GM12801 (cell line): ENCODE data around the gene STX18.

Experiments used
- TF ChIP-seq, protein P1 (sequence below): IDR thresholded peaks from one replicate; pipeline ENCODE4 v1.5.1; 2011; ENCODE audit warnings: control low read depth; ENCODE audit not compliant: insufficient read length; ENCODE audit errors: extremely low read depth

Gene STX18

GRCh38 chr4:4416981-4417380 is 124.9 kb downstream of the STX18 start:
- TF ChIP-seq, protein P1, sequence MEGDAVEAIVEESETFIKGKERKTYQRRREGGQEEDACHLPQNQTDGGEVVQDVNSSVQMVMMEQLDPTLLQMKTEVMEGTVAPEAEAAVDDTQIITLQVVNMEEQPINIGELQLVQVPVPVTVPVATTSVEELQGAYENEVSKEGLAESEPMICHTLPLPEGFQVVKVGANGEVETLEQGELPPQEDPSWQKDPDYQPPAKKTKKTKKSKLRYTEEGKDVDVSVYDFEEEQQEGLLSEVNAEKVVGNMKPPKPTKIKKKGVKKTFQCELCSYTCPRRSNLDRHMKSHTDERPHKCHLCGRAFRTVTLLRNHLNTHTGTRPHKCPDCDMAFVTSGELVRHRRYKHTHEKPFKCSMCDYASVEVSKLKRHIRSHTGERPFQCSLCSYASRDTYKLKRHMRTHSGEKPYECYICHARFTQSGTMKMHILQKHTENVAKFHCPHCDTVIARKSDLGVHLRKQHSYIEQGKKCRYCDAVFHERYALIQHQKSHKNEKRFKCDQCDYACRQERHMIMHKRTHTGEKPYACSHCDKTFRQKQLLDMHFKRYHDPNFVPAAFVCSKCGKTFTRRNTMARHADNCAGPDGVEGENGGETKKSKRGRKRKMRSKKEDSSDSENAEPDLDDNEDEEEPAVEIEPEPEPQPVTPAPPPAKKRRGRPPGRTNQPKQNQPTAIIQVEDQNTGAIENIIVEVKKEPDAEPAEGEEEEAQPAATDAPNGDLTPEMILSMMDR, result no peak

DNA sequence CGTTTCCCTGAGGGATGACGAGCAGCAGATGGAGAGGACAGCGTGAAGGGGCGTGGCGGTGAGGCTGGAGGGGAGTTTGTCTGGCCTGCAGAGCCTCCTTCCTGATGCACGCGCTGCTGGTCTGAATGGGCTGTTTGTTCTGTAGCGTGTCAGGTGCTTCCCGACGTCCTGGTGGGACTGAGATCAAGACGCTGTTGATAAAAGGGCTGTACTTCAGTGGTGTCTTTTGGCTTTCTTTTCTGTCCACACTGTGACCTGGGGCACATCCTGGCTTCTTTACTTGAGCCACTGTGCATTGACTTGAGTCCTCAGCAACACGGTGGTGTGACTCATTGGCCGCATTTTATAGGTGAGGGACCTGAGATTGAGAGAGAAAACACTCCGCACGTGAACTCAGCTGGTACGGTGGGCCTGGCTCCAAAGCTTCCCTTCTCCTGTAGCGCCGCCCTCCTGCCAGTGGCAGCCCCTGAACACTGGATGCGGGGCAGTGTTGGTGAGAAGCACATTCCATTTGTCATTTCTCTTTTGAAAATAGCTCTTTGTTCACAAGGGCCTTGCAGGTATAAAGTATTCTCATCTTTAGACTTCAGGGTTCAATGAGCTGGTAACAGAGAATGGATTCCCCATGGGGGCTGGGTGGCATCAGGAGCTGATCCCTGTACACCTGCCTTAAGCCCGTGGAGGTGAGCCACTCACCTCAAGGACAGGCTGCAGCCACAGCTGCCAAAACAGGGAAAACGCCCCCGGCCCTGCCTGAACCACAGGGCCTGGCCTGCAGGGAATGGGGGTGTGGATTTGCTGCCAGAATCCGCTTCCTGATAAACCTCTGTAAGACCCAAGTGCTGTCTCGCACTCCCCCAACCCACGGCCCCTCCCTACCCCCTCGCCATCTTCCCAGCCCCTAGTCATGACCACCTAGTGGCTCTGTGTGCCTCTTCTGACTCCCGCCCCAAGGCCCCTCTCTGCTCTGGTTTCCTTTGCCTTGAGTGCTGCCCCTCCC is 125.7 kb downstream of the STX18 start:
- TF ChIP-seq, protein P1, result no peak

DNA sequence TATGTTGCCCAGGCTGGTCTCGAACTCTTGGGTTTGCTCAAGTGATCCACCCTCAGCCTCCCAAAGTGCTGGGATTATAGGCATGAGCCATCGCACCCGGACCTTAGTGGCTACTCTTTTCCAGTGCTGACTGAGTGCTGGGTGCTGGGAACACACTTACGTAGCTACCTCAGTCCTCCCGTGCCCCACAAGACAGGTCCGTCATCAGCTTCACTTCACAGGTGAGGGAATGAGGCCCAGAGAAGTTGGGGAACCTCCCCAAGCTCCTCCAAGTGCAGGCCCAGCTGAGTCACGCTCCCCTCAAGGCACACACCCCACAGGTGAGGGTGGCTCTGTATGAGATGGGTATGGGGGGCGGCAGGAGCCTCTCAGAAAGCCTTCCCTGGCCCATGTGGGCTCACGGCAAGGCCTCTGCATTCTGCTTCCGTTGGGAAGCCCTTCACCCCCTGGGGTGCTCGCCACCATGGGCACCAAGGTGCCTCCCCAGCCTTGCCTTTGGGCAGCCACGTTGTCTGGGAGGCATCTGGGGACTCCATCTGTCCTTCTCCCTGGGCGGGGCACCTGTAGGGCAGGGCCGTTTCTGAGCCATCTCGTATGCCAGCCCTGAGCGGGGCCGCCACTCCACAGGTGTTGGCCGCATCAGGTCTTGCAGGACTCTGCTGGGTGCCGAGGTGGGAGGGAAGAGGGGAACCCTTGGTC is 126.6 kb downstream of the STX18 start:
- TF ChIP-seq, protein P1, result no peak

GRCh38 chr4:4413806-4414205 is 128.0 kb downstream of the STX18 start:
- TF ChIP-seq, protein P1, result no peak

DNA sequence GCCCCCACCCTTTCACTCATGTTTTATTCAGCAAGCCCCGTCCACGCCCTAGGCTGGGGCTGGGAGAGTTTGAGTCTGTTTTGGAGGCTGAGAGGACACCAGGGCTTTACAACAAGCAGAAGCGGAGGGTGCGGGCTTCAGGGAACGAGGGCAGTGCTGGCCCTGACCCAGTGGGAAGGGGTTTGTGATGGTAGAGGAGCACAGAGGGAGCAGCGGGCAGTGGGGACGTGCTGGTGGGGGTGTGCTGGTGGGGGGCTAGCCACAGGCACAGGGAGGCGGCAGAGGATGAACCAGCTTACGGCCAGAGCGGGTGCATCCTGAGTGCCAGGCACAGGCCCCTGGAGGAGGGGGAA is 128.5 kb downstream of the STX18 start:
- TF ChIP-seq, protein P1, result no peak

GRCh38 chr4:4412641-4413372 is 129.0 kb downstream of the STX18 start:
- TF ChIP-seq, protein P1, result no peak

DNA sequence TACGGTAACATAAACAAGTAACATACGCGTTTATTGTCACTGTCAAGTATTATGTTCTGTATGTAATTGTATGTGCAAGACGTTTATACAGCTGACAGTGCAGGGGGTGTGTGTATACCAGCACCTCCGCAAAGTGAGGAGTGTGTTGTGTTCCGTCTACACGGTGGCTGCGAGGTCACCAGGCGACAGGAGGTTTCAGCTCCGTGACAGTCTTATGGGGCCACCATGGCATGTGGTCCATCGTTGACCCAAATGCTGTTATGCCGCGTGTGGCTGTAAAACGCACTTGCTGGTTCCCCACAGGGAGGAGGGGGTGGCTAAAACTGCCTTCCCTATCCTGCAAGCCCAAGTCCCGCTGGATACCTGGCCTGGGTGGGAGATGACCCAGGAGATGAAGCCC is 129.9 kb downstream of the STX18 start:
- TF ChIP-seq, protein P1, result no peak
